Activated T-helper 1 cell treated with anti-CD3 and anti-CD28 coated beads, Interleukin-2, amount 50 U/mL, for 16 hours (primary cell): Measurements from ENCODE around the gene UBALD2.
A peak's percentile ranks its signal among the peaks of the same experiment; 100 is the strongest.
"Not testable (repeated sequence)": the region's sequence is repeated elsewhere in the genome, so short reads cannot be mapped to it uniquely, and the experiment has no call there.

Experiments
- DNase-seq, 2 donors: peaks; one replicate each; pipeline ENCODE4 v3.0.0-alpha.2; 2020; ENCODE audit warnings: low read depth in 1 of 2, low spot score in 1 of 2

UBALD2 gene

DNA sequence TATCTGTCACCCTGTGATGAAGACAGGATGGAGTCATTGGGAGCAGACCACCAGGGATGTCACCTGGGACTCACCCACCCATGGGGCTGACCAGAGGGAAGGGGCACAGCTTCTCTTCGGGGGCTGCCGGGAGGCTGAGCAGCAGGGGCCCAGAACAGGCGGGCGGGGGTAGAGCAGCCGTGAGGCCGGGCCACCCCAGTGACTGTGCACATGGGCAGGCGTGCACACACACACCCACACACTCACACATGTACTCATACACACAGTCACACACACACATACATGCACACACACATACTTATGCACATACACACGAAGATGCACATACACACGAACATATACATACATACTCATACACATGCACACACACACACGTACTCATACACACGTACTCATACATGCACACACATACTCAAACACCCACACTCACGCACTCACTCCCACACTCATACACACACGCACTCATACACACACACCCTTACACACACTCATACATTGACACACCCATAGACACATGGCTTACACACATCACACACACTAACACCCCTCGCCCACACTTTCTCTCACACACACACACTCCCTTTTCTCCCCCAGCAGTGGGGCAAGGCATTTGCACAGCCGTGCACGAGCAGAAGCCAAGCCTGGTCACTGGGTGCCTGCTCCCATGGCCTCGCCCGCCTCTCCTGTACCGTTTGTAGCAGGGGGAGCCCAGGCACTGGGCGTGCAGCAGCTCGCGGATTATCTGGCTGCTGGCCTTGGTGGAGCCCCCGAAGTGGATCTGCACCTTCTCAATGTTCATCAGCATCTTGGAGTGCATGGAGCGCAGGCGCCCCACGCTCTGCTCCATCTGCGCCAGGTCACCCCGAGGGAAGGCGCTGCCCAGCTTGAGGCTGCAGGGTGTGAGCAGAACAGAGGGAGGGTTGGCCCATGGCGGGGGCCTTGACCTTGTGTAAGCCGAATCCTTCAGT lies 12.4 kb downstream of the UBALD2 start:
- DNase-seq: no peak

DNA sequence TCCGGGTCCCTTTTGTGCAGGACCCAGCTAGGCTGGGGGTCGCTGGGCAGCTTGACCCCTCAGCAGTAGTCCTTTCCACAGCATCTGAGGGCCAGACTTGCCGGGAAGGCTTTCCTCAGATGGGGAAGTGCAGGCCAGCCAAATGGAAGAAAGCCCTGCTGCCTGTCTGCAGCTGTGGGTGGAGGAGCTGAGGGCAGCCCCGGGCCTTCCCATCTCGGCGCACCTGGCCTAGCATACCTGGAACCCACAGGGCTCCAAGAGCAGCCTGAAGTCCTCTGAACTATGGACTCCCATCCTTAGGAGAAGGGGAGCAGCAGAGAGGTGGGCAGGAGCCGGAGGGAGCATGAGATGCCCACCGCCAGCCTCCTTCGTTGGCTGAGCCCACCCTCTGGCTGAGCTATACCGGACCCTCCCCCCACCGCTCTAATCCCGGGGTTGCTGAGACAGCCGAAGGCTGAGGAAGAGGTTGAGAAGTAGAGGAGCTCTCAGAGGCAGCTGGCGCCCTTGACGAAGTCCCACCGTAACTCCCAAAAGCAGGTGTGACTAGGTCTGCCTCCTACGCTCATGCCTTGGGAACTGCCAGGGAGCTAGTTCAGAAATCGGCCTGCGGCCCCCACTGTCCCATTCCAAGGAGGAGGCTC lies 13.2 kb downstream of the UBALD2 start:
- no peak for DNase-seq

DNA sequence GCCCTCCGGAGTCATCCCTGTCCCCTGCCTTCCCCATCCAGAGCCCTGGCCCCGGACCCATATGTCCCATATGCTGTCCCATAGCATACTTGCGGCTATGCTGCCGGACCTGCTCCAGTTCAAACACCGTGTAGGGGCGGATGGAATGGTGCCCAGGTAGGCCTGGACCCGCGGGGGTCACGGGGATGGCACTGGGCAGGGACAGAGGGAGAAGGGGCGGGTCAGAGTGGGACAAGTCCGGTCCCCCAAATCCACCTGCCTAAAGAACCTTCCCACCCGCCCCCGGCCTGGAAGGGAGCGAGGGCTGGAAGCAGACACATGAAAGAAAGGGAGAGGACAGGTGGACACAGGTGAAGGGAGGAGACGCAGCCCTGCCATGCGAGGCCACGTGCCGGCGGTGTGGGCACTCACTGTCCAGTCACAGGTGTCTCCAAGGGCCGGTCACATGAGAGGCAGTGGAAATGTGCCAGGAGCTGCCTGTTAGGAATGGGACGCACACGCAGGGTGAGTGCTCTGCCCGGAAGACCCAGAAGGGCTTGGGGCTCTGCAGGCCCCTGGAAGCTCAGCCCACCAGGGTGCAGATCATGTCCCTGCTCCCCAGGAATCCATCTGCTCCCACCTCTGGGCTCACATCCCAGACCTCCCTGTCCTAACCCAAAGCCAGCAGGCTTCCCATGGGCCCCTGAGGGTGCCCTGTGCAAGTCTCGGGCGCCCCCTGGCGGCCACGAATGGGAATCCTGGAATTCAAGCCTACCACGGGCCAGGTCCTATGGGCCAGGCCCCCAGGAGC lies 14.0 kb downstream of the UBALD2 start:
- peak; percentile 77 to 81 for DNase-seq

DNA sequence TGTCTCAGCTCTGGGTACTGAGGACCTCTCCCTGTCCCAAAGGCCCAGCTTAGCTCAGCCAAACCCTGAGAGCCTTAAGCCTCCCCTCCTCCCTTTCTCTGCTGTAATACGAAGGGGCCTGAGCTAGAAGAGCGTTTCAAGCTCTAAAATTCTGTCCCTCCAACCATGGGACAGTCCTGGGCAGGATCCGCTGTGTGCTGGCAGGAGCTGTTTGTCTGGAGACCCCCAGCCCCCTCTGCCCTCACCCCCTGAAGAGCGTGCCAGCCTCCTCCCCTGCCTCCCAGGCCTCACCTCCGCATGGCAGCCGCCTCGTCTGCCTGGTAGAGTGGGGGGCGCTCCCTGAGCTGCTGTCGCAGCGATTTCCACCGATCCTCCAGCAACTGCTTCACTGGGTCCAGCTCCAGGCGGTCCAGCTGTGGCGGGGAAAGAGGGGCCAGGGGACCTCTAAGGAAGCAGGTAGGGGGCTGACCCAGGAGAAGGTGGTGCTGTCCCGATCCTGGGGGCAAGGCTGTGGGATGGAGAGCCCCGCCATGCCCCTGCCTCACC lies 14.7 kb downstream of the UBALD2 start:
- DNase-seq: no peak

DNA sequence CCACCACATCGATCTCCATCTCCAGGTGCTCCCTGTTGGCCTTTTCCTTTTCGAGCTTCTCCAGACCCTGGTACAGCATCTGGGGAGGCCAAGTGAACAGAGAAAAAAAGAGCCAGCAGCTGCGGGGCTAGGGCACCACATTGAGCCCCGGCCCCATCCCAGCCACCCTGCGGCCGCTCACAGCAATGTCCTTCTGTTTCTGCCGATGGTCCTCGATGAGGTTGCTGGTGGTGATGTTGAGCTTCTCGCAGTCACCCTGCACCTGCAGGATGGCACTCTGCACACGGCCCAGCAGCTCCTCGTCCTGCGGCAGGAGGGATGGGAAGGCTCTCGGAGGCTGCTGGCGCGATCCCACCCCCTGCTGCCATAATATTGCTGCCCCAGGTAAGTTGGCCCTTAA lies 15.5 kb downstream of the UBALD2 start:
- DNase-seq: no peak

DNA sequence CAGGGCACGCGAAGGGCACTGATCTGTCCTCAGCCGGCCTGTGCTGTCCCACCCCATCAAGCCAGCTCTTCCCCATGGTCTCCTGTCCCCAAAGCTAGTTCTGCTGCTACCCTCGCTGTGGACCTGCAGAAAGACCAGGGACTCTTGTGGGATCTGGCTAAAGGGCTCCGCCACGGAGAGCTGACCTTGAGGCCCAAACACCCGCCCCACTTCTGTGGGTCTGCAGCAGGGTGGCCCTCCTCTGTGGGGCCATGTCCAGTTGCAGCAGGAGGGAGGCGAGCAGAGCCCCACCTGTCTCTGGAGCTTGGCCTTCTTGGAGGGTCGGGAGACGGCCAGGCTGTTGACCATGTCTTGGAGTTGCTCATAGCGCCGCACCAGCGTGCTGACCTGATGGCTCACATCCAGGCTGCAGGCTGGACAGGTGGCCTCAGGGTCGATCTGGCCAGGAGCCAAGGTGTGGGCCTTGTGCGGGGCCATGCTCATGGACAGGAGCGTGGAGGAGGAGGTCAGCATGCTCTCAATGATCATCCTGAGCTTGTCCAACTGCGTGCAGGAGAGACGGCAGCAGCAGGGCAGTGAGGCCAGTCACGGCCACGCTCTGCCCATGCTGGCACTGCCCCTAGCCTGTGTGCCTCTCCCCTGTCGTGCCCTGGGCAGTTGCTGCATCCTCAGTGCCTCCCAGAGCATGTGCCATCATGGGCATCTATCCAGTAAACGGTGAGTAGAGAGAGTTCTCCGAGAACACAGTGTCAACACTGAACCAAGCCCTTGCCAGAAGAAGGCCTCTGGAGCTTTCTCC lies 16.6 kb downstream of the UBALD2 start:
- no peak for DNase-seq

DNA sequence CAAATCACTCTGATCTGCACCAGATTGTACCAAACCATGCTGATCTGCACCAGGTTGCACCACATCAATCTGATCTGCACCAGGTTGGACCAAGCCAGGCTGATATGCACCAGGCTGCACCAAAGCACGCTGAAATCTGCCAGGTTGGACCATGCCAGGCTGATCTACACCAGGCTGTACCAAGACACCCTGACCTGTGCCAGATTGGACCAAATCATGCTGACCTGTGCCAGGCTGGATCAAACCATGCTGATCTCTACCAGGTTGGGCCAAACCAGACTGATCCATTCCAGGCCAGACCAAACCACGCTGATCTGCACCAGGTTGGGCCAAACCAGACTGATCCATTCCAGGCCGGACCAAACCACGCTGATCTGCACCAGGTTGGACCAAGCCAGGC lies 27.4 kb downstream of the UBALD2 start:
- DNase-seq: no peak

DNA sequence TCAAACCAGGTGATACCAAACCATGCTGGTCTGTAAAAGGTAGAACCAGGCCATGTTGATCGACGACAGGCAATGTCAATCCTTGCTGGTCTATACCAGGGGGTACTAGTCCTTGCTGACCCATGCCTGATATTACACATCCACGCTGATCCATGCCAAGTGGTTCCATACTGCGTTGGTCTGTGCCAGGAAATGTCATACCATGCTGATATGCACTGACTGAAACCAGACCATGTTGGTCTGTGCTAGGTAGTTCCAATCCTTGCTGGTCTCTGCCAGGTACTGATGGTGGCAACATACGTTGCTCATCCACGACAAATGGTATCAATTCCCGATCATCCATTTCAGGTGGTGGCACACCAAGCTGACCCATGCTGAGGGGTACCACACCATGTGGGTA lies 28.0 kb downstream of the UBALD2 start:
- no peak for DNase-seq

DNA sequence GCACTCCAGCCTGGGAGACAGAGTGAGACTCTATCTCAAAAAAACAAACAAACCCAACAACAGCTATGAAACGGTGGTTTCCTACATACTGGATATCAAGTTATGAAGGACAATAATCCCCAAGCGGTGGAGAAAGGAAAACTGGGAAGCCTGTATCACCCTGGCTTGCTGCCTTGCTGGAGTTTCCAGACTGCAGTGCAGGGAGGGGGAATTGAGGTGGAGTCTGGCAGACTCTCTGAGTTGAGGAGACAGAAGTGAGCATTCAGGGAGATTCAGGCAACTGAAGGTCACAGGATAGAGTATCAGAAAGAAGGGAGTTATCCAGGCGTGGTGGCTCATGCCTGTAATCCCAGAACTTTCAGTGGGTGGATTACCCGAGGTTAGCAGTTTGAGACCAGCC lies 31.0 kb downstream of the UBALD2 start:
- DNase-seq: no peak

DNA sequence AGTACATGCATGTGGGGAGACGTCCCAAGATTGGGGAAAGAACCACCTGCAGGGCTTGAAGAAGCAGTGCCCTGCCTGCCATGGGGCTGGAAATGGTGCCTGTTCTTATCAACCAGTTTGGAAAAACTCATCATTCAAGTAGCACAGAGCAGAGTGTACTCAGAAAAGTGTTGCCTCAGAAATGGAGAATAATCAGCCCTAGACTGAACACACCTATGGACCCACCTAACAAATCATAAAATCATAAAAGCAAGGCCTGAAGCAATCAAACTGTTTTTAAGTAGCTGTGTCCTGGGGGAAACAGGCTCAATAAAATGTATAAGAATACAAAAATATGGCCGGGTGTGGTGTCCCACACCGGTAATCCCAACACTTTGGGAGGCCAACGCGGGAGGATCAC lies 31.7 kb downstream of the UBALD2 start:
- DNase-seq: no peak

DNA sequence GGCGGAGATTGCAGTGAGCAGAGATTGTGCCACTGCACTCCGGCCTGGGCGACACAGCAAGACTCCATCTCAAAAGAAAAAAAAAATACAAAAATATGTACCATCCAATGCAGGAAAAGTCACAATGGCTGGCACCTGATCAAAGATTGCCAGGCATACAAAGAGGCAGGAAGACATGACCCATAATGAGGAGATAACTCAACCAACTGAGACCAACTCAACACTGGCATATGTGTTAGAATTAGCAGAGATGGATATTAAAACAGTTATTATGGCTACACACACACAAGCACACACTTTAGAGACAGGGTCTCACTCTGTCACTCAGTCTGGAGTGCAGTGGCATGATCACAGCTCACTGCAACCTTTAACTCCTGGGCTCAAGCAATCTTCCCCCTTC lies 32.3 kb downstream of the UBALD2 start:
- DNase-seq: no peak

DNA sequence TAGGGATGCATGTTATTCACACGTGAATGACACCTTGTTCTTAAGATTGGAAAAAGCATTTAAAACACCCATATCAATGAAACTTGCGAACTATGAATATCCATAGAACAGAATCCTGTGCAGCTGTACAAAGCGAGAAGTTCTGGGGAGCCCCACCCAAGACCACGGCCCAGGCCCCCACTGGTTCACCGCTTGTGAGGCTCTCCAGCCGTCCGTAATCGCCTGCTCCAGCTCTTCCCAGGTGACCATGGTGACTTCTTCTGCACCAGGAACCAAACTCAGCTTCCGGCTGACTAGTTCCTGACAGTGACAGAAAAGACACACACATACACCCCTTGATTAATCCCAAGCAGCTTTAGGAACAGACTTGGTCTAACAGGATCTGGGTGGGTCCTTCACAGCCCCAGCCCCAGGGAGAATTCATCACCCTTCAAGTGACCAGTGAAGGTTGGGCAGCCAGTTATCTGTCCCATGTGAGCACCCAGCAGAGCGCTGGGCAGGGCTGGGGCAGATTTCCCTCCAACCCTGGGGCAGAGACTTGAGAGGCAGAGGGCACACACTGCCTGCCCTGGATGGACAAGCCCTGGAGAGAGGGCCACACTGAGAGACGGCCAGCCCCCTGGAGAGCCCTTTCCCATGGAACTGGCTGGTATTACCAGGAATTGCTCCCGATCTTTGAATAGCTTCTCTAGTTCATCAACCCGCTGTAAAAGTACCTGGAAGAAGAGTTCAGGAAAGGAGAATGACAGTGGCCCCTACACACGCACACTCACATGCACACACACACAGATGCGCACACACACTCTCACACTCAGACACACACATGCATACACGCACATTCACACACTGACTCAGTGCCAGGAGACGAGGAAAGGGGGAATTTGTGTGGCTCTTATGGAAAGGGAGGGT lies 39.3 kb downstream of the UBALD2 start:
- no peak for DNase-seq

DNA sequence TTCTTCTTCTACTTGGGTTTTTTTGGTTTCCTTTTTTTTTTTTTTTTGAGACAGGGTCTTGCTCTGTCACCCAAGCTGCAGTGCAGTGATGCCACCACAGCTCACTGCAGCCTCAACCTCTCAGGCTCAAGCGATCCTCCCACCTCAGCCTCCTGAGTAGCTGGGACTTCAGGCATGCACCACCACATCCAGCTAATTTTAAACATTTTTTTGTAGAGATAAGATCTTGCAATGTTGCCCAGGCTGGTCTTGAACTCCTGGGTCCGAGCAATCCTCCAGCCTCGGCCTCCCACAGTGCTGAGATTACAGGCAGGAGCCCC lies 39.9 kb downstream of the UBALD2 start:
- DNase-seq: not testable (repeated sequence)

DNA sequence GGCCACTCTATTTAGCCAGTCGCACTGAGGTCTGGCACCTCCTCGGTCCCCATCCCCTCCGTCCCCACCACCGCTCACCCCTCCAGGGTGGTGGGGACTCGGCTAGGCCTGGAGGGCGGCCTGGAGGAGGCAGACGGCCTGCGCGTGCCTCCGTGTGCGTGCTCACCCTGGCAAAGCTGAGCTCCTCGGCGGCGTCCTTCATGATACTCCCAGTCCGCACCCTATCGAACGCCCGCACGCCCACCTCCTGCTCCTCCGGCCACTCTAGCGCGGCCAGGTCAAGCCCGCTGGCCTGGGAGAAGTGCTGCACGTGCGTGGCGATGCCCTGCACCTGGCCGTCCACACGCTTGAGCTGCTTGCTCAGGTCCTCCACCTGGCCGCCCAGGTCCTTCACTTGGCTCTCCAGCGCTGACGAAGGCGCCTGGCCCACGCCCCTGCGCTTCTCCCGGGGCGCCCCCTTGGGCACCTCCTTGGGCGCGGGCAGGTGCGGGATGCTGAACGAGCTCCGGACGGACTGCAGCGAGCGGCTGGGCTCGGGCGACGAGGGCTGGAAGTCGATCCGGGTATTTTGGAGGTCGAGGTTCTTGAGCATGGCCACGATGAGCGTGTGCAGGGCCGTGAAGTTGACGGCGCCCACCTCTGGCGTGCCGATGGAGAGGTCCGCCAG lies 42.3 kb downstream of the UBALD2 start:
- no peak for DNase-seq

DNA sequence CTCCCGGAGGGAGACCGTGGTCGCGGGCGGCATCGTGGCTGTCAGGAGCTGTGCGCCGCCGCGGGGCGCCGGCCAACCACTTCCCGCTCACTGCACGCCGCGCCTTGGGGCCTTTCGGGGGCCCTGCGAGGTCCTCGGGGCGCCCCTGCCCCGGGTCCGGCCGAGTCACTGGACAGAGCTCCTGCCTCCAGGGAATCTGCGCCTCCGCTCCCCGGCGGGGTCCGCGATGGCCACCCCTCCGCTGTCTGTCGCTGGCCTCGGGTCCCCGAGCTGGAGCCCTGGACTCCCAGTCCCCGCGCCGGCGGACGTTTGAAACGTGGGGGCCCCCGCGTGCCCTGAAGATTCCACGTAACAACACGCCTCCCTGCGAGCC lies 42.8 kb downstream of the UBALD2 start, which contains the start of gene QRICH2:
Gene QRICH2 (minus strand): TSS at position 311 of the 373 bp plus-strand sequence. CDS start 278 bp downstream, at position 33.
- no peak for DNase-seq

DNA sequence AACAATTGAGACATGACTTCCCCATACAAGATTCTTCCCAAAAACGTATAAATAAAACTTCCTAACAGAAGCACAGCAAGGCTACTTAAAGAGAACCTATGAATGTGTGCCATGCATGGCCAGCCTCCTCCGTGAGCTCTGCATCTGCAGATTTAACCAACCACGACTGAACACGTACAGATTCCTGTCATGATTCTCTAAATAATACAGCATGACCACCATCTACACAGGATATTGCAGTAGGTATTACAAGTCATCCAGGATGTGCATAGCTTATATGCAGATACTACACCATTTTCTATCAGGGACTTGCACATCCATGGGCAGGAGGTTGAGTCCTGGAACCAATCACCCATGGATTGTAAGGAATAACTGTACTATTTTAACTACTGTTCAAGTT lies 44.3 kb downstream of the UBALD2 start:
- DNase-seq: no peak

DNA sequence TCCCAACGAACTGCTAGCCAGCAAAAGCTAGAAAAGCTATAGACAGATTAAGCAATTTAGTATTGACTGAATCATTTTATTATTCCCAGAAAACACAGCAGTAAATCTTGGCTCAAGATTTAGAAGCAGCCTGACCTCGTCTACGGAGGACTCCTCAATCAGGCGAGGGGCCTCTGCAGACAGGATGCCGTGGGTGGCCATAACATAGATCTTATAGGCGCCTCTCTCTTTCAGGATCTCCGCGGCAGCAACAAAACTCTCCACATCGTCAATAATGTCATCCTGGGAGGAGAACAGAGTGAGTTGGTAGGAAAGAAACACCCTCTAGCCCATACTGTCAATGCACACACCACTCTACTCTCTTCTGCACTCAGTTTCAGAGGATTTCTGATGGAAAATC lies 47.6 kb downstream of the UBALD2 start:
- DNase-seq: no peak

DNA sequence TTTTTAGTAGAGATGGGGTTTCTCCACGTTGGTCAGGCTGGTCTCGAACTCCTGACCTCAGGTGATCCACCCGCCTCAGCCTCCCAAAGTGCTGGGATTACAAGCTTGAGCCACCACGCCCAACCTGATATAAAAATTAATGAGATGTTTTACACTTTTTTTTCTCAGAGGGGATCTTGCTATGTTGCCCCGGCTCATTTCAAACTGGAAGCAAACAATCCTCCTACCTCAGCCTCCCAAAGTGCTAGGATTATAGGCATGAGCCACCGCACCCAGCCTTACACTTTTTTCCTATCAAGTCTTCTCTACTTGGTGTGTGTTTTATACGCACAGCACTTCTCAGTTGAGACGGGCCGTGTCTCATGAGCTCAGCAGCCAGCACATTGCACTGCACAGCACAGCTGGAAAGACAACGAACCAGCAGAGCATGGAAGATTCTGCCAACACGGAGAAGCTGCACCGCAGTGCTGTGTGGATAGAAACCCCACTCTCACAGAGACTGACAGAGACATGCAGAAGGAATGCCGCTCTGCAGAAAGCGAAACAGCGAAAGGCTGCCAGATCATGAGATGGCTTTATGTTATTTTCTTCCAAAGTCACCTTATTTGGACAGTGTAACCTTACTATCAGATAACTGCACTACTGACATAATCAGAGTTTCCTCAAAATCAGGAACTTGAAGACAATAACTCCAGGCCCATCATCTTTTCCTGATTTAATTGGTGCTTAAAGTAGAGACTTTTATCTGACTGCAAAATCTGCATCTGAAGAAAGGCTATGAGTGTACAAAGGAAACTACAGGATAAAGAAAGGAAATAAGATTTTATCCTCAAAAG lies 49.5 kb downstream of the UBALD2 start:
- DNase-seq: no peak
